Fibroblast of the aortic adventitia (primary cell): ENCODE data around the gene YIPF6. TPM values are rescaled to one million over a fixed set of nuclear protein-coding genes. Genes with fewer than 3 reads are reported as not detected.
"Not testable (repeated sequence)": the region's sequence is repeated elsewhere in the genome, so short reads cannot be mapped to it uniquely, and the experiment has no call there.

Experiments
- DNase-seq: peaks from one replicate; pipeline ENCODE4 v3.0.0-alpha.2; 2010; ENCODE audit warnings: low read depth
- H3K4me3 ChIP-seq: 2 replicates; pipeline ENCODE4 v1.5.1; 2011; ENCODE audit warnings: low read depth, mild to moderate bottlenecking, control low read depth, low read length, moderate library complexity
- total RNA-seq: library from RNA; depleted of rRNA; stranded (reverse); fragments of >200 nt; gene quantifications from 2 replicates; pipeline ENCODE4 v1.2.3, GENCODE V29; 2012; ENCODE audit warnings: low replicate concordance
- TF ChIP-seq, protein P1 (sequence below): IDR thresholded peaks from 2 replicates; pipeline ENCODE4 v1.5.1; 2011; ENCODE audit warnings: mild to moderate bottlenecking, low read length, control low read depth, inconsistent platforms; ENCODE audit not compliant: insufficient read depth

YIPF6 gene
- total RNA-seq, 1 donor: 31.7 TPM

DNA sequence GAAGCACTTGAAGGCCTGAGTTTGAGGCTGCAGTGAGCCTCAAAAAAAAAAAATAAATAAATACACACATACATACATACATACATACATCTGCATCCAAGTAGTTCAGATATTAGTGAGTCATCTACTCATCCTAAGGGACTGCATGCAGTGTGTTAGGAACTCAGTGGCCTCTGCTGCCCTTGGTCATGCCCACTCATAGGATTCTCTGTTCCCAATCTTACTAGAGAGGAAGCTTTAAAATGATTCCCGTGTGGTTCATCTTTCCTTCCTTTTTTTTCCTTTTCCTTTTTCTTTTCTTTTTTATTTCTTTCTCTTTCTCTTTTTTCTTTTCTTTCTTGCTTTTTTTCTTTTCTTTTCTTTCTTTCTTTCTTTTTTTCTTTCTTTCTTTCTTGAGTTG lies 10.9 kb upstream of the YIPF6 start:
- TF ChIP-seq, protein P1, sequence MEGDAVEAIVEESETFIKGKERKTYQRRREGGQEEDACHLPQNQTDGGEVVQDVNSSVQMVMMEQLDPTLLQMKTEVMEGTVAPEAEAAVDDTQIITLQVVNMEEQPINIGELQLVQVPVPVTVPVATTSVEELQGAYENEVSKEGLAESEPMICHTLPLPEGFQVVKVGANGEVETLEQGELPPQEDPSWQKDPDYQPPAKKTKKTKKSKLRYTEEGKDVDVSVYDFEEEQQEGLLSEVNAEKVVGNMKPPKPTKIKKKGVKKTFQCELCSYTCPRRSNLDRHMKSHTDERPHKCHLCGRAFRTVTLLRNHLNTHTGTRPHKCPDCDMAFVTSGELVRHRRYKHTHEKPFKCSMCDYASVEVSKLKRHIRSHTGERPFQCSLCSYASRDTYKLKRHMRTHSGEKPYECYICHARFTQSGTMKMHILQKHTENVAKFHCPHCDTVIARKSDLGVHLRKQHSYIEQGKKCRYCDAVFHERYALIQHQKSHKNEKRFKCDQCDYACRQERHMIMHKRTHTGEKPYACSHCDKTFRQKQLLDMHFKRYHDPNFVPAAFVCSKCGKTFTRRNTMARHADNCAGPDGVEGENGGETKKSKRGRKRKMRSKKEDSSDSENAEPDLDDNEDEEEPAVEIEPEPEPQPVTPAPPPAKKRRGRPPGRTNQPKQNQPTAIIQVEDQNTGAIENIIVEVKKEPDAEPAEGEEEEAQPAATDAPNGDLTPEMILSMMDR: no peak
- H3K4me3 ChIP-seq: no peak overlapping the region
- no peak for DNase-seq

DNA sequence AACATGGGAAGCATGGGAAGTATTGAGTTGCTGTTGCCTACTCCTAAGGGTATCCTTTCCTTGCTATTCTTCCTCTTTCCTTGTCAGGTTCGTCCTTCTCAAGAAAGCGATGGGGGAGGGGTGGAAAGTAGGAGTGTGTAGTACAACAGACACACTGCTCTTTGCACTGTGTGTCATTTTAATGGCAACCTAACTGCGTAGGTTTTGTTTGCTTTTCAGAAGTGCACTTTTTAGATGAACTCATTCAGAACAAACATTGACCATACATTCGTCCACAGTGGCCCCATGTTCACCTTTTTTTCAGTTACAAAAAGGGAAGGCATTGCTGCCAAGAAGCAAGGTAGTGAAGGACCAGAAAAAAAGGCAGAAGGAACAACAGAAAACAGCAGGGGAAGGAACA lies 10.2 kb upstream of the YIPF6 start:
- no peak overlapping the region for H3K4me3 ChIP-seq
- DNase-seq: no peak
- TF ChIP-seq, protein P1: no peak

DNA sequence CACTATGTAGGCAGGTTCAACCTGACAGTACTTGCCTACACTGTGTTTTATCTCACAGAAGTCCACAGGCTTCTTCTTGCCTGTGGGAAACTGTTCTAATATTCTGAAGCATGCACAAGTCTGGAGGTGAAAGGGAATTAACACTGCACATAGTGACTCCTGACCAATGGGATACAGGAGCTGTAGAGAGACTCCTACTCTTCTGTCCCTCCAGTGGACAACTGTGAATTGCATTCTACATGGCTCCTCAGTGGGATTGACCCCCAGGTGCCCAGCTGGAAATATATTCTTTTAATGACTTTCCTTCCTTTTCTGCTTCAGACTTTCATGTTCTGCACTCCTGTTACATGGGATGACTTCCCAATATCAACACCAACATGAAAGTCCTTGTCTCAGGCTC lies 8.2 kb upstream of the YIPF6 start:
- no peak overlapping the region for H3K4me3 ChIP-seq
- DNase-seq: peak; percentile 27
- TF ChIP-seq, protein P1: peak; percentile 49

DNA sequence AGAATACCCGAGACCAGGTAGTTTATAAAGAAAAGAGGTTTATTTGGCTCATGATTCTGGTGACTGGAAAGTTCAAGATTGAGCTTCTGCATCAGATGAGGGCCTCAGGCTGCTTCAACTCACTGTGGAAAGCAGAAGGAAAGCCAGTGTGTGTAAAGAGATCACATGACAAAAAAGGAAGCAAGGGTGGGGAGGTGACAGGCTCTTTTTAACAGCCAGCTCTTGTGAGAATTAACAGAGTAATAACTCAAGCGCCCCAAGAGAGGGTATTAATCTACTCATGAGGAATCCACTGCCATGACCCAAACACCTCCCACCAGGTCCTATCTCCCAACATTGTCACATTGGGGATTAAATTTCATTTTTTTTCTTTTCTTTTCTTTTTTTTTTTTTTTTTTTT lies 6.3 kb upstream of the YIPF6 start:
- no peak for DNase-seq
- TF ChIP-seq, protein P1: no peak
- H3K4me3 ChIP-seq: no peak overlapping the region

DNA sequence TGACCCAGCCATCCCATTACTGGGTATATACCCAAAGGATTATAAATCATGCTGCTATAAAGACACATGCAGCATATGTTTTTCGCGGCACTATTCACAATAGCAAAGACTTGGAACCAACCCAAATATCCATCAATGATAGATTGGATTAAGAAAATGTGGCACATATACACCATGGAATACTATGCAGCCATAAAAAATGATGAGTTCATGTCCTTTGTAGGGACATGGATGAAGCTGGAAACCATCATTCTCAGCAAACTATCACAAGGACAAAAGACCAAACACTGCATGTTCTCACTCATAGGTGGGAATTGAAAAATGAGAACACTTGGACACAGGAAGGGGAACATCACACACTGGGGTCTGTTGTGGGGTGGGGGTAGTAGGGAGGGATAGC lies 5.1 kb upstream of the YIPF6 start:
- DNase-seq, H3K4me3 ChIP-seq: not testable (repeated sequence)

DNA sequence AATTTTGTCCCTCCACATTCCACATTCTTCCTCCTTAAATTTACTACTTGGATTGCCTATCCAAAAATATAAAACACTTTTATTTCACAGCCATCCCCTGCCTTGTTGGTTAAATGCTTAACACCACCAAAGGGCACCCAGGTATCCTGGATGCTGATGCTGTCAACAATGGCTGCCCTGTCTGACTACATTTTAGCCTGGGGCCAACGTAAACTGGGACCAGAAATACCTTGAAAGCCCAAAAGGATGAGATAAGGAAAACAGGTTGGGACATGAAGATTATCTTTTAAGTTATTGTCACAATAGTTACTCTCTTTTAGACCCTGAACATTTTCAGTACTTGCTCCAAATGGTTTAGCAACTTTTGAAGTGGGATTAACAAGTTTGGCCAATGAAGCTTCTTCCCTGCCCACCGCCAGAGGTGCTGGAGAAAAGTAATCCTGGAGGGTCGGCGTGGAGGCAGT lies 775 bp upstream of the YIPF6 start:
- DNase-seq: no peak
- TF ChIP-seq, protein P1: peak; percentile 20
- peak overlapping the region; percentile 82 for H3K4me3 ChIP-seq

DNA sequence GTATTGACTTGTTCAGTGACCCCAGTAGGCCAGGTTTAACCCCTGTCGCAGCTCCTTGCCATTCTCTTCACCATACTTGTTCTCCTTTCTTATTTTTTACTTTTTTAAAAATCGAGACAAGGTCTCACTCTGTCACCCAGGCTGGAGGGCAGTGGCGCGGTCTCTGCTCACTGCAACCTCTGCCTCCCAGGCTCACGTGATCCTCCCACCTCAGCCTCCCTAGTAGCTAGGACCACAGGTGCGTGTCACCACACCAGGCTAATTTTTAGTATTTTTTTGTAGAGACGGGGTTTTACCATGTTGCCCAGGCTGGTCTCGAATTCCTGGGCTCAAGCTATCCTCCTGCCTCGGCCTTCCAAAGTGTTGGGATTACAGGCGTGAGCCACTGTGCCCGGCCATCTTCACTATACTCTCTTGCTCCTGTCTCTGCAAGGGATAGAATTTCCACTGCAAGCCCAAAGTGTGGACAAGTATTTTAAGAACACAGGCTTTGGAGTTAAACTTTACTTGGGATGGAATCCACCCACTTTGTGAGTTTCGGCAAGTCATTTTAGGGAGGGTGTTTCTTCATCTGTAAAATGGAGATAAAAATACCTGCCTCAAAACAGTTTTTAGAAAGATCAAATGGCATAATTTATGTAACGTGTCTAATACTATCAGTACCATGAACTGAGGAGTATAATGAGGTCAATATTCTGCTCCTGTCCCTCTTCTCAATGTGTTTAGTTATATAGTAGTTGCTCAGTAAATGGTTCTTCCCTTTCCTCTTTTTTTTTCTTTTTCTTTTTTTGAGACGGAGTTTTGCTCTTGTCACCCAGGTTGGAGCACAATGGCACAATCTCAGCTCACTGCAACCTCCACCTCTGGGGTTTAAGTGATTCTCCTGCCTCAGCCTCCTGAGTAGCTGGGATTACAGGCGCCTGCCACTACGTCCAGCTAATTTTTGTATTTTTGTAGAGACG lies 973 bp downstream of the YIPF6 start:
- TF ChIP-seq, protein P1: no peak
- DNase-seq: no peak

More for the DNA sequence above, 973 bp downstream of the YIPF6 start:
- H3K4me3 ChIP-seq: peak overlapping the region; percentile 82
